ENCODE measurements around the gene EMC8. TPM values are rescaled to one million over a fixed set of nuclear protein-coding genes. Genes with fewer than 3 reads are reported as not detected.

Gene EMC8
- total RNA-seq, 1 experiment from 2014 or later = 24.2 TPM

DNA sequence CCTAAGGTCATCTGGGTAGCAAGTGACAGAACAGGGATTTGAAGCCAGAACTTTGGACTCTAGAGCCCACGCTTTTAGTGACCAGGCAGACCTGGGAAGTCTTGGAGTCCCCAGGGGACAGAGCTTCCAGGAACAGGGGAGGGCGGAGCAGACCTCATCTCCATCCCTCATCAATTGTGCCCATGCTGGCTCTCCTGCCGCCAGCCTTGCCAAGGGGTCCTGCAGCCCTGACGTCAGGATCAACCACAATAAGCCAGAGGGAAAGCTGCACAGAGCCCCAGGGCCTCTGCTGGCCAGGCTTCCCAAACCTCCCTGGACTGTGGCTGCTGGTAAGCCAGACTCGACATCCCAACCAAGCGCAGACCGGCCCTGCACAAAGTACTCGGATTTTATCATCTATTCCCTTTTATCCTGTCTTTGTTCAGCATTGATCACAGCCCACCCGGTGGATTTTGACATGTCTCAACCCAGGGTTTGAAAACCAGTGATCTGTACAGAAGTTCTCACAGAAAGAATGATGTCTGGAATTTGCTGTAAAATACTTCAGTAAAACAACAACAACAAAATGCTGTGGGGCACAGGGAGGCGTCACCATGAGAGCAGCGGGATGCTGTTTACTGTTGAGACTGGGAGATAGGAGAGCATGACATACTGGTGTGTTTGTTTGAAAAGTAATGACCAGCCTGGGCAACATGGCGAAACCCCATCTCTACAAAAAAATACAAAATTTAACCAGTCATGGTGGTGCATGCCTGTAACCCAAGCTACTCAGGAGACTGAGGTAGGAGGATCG is 60.2 kb downstream of the EMC8 start:
- Histone ChIP-seq H3K4me1 (ENCODE audit: low read length) (peaks cover 15% of the 10 kb centered on the region), H3K36me3 (ENCODE audit: insufficient read depth, low read length) (no peaks in the 10 kb centered on the region), H3K27ac (ENCODE audit: low read length) (no peak overlapping the region), H3K9ac (ENCODE audit: low read length) (no peak overlapping the region), H4K20me1 (ENCODE audit: insufficient read depth, low read depth, low read length) (peaks cover 17% of the 10 kb centered on the region), H3K4me2 (ENCODE audit: low read depth, low read length, poor library complexity, severe bottlenecking) (no peak overlapping the region), H3K9me2 (replicated peaks; ENCODE audit: insufficient read depth, low read length) (no peaks in the 10 kb centered on the region), H3K27me3 (ENCODE audit: low read length) (no peaks in the 10 kb centered on the region), H2AFZ (ENCODE audit: low read length) (no peak overlapping the region), H3K9me3 (ENCODE audit: low read length) (no peaks in the 10 kb centered on the region), H3K79me2 (ENCODE audit: low read length) (no peaks in the 10 kb centered on the region), H3K4me3 (ENCODE audit: low read length) (no peak overlapping the region)
- DNase-seq = no peak

DNA sequence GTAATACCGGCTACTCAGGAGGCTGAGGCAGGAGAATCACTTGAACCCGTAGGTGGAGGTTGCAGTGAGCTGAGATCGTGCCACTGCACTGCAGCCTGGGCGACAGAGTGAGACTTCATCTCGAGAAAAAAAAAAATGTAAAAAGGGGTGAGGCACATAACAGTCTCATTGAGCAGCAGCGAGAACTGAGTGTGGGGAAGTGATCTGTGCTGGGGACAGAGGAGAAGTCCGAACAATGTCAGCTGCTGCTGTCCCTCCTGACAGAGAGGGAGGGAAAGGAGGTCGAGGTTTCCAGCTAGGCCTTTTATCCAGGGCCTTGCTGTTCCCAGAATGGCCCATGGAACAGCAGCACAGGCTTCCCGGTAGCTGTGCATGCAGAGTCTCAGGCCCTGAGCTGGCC is 62.4 kb downstream of the EMC8 start:
- H2AFZ ChIP-seq (ENCODE audit: low read length) = no peak overlapping the region
- no peaks in the 10 kb centered on the region for H3K27me3 ChIP-seq (ENCODE audit: low read length)
- H3K9me3 ChIP-seq (ENCODE audit: low read length) = no peaks in the 10 kb centered on the region
- no peak overlapping the region for H3K9ac ChIP-seq (ENCODE audit: low read length)
- H3K36me3 ChIP-seq (ENCODE audit: insufficient read depth, low read length) = no peaks in the 10 kb centered on the region
- DNase-seq = no peak
- no peaks in the 10 kb centered on the region for H3K79me2 ChIP-seq (ENCODE audit: low read length)
- no peaks in the 10 kb centered on the region for H3K9me2 ChIP-seq (replicated peaks; ENCODE audit: insufficient read depth, low read length)
- no peak overlapping the region for H3K27ac ChIP-seq (ENCODE audit: low read length)
- no peak overlapping the region for H3K4me2 ChIP-seq (ENCODE audit: low read depth, low read length, poor library complexity, severe bottlenecking)
- H3K4me1 ChIP-seq (ENCODE audit: low read length) = peaks cover 15% of the 10 kb centered on the region
- H3K4me3 ChIP-seq (ENCODE audit: low read length) = no peak overlapping the region
- peaks cover 14% of the 10 kb centered on the region for H4K20me1 ChIP-seq (ENCODE audit: insufficient read depth, low read depth, low read length)

DNA sequence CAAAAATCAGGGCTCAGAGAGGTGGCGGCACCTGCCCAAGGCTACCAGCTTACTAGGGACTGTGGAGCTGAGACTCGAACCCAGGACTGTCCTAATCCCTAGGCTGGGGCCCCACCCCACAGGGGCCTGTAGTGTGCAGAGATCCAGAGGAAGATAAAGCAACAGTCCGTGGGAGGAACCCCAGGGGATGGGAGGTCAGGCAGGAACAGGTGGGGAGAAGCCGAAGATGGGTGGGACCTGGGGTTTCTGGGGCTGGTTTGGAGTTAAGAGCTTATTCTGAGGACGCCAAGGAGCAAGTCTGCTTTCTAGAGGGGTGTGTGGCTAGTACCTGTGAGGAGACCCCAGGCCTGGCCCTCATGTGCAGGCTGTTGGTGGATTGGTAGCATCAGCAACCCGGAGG is 63.4 kb downstream of the EMC8 start:
- no peak overlapping the region for H3K27ac ChIP-seq (ENCODE audit: low read length)
- H3K4me1 ChIP-seq (ENCODE audit: low read length) = peaks cover 17% of the 10 kb centered on the region
- H3K79me2 ChIP-seq (ENCODE audit: low read length) = no peaks in the 10 kb centered on the region
- H3K9me2 ChIP-seq (replicated peaks; ENCODE audit: insufficient read depth, low read length) = no peaks in the 10 kb centered on the region
- H3K36me3 ChIP-seq (ENCODE audit: insufficient read depth, low read length) = no peaks in the 10 kb centered on the region
- no peak overlapping the region for H2AFZ ChIP-seq (ENCODE audit: low read length)
- H4K20me1 ChIP-seq (ENCODE audit: insufficient read depth, low read depth, low read length) = peaks cover 21% of the 10 kb centered on the region
- no peak overlapping the region for H3K4me2 ChIP-seq (ENCODE audit: low read depth, low read length, poor library complexity, severe bottlenecking)
- H3K9ac ChIP-seq (ENCODE audit: low read length) = no peak overlapping the region
- DNase-seq = no peak
- H3K4me3 ChIP-seq (ENCODE audit: low read length) = no peak overlapping the region
- no peaks in the 10 kb centered on the region for H3K9me3 ChIP-seq (ENCODE audit: low read length)
- no peaks in the 10 kb centered on the region for H3K27me3 ChIP-seq (ENCODE audit: low read length)

DNA sequence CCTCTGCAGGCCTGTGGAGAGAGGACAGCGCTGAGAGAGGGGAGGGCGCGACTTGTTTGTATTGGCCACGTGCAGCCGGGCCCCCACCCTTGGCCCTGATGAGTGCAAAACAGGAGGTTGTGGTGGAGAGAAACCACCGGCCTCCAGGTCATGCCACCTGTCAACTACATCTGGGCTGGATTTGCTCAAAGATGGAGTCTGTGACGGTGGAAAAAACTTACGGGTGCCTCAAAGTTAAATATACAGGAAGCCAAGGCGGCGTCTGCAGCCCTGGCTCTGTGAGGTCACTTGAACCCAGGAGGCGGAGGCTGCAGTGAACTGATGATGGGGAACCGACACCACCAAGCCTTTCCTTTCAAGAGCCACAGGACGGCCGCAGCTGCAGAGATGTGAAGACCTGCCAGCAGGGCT is 64.1 kb downstream of the EMC8 start:
- Histone ChIP-seq H4K20me1 (ENCODE audit: insufficient read depth, low read depth, low read length) (peaks cover 28% of the 10 kb centered on the region), H3K9me2 (replicated peaks; ENCODE audit: insufficient read depth, low read length) (no peaks in the 10 kb centered on the region), H3K27ac (ENCODE audit: low read length) (no peak overlapping the region), H3K27me3 (ENCODE audit: low read length) (no peaks in the 10 kb centered on the region), H3K4me1 (ENCODE audit: low read length) (peaks cover 19% of the 10 kb centered on the region), H3K9me3 (ENCODE audit: low read length) (no peaks in the 10 kb centered on the region), H2AFZ (ENCODE audit: low read length) (no peak overlapping the region), H3K9ac (ENCODE audit: low read length) (no peak overlapping the region), H3K4me3 (ENCODE audit: low read length) (no peak overlapping the region), H3K4me2 (ENCODE audit: low read depth, low read length, poor library complexity, severe bottlenecking) (no peak overlapping the region), H3K36me3 (ENCODE audit: insufficient read depth, low read length) (no peaks in the 10 kb centered on the region), H3K79me2 (ENCODE audit: low read length) (no peaks in the 10 kb centered on the region)
- no peak for DNase-seq

DNA sequence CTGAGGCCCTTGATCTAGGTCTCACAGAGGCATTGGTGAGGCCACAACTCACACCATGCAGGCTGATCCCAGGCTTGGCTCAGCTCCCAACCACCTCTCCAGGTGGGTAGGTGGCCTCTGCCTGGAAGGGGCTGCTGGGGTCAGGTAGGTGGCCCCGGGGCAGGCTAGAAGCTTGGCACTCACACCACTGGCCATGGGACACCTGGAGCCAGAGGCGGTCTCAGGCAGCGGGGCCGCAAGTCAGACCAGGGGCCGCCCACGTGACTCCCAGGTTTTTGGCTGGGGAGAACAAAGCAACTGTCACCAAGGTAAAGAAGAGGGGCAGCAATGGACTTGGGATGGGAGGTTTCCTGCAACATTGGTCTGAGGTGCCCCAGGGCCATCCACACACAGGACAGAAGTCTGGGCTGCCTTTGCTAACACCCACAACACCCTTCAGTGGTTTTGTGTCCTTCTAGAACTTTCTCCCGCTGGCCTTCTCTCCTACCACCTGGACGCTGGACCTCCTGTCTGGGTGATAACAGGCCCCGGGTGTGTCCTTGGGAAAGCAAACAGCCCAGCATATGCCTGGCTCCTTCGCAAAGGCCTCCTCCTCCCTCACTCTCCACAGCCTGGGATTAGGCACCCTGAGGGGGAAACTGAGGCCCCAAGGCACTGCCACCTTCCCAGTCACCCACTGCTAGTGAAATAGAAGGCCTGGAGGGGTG is 64.9 kb downstream of the EMC8 start:
- H3K27ac ChIP-seq (ENCODE audit: low read length) = no peak overlapping the region
- peaks cover 19% of the 10 kb centered on the region for H3K4me1 ChIP-seq (ENCODE audit: low read length)
- peaks cover 26% of the 10 kb centered on the region for H4K20me1 ChIP-seq (ENCODE audit: insufficient read depth, low read depth, low read length)
- no peaks in the 10 kb centered on the region for H3K27me3 ChIP-seq (ENCODE audit: low read length)
- no peak for DNase-seq
- no peak overlapping the region for H3K9ac ChIP-seq (ENCODE audit: low read length)
- no peaks in the 10 kb centered on the region for H3K9me2 ChIP-seq (replicated peaks; ENCODE audit: insufficient read depth, low read length)
- no peaks in the 10 kb centered on the region for H3K79me2 ChIP-seq (ENCODE audit: low read length)
- no peak overlapping the region for H3K4me3 ChIP-seq (ENCODE audit: low read length)
- H3K36me3 ChIP-seq (ENCODE audit: insufficient read depth, low read length) = no peaks in the 10 kb centered on the region
- H3K9me3 ChIP-seq (ENCODE audit: low read length) = no peaks in the 10 kb centered on the region
- no peak overlapping the region for H3K4me2 ChIP-seq (ENCODE audit: low read depth, low read length, poor library complexity, severe bottlenecking)
- no peak overlapping the region for H2AFZ ChIP-seq (ENCODE audit: low read length)

DNA sequence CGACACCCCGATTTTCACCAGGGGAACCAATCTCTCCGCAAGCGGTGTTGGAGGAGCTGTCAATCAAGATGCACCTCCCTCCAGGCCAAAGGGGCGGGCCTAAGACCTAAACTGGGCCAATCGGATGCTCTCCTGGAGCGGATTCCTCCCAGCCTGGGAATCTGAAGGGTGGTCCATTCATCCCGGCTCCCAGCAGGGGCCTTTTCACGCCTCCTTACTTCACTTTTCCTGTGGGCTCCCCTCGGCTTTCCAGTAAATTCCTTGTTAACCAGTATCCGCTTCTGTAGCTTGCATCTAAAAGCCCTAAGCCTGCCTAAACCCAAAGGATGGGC is 65.5 kb downstream of the EMC8 start:
- Histone ChIP-seq H3K27ac (ENCODE audit: low read length) (no peak overlapping the region), H3K4me2 (ENCODE audit: low read depth, low read length, poor library complexity, severe bottlenecking) (no peak overlapping the region), H3K36me3 (ENCODE audit: insufficient read depth, low read length) (no peaks in the 10 kb centered on the region), H3K4me3 (ENCODE audit: low read length) (no peak overlapping the region), H2AFZ (ENCODE audit: low read length) (no peak overlapping the region), H3K9me3 (ENCODE audit: low read length) (no peaks in the 10 kb centered on the region), H3K9ac (ENCODE audit: low read length) (no peak overlapping the region), H3K4me1 (ENCODE audit: low read length) (peaks cover 19% of the 10 kb centered on the region), H4K20me1 (ENCODE audit: insufficient read depth, low read depth, low read length) (peaks cover 31% of the 10 kb centered on the region), H3K79me2 (ENCODE audit: low read length) (no peaks in the 10 kb centered on the region), H3K27me3 (ENCODE audit: low read length) (no peaks in the 10 kb centered on the region), H3K9me2 (replicated peaks; ENCODE audit: insufficient read depth, low read length) (no peaks in the 10 kb centered on the region)
- DNase-seq = no peak

DNA sequence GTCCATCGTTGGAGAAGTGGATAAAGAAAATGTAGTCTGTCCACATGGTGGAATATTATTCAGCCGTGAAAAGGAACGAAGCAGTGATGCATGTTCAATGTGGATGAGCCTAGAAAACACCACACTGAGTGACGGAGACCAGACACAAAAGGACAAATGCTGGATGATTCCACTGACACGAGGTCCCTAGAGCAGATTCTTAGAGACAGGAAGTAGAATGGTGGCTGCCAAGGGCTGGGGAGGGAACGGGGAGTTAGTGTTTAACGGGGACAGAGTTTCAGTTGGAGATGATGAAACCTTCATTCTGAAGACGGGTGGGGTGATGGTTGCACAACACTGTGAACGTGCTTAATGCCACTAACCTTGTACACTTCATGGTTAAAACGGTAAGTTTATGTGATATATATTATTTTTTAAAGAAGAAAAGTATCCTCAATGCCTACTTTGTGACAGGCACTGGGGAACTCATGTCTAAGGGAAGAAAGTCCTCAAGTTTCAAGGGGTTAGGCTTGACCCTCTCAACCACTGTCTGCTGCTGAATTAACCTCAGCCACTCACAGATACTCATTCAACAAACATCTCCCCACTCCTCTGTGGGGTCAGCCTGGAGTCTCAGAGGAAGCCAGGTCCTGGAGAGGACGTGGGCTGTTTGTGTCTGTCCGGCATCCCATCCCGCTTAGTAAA is 66.0 kb downstream of the EMC8 start:
- no peak overlapping the region for H3K4me2 ChIP-seq (ENCODE audit: low read depth, low read length, poor library complexity, severe bottlenecking)

DNA sequence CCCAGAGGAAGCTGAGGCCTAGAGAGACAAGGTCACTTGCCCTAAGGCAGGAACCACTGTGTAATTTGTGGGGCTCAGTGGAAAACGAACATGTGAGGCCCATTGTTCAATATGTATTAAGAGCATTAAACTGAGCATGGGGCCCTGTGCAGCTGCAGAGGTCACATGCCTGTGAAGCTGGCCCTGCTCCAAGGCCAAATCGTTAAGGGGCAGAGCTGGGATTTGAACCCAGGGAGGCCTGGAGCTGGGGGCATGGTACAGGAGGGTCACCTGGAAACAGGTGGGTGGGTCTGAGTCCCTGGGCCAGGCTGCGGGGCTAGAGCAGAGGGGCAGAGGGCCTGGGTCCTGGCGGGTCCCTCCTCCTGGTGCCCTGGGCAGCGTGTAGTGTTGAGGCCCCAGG is 68.2 kb downstream of the EMC8 start:
- no peak for DNase-seq
- Histone ChIP-seq H3K4me3 (ENCODE audit: low read length) (no peak overlapping the region), H3K9me2 (replicated peaks; ENCODE audit: insufficient read depth, low read length) (no peaks in the 10 kb centered on the region), H3K79me2 (ENCODE audit: low read length) (no peaks in the 10 kb centered on the region), H2AFZ (ENCODE audit: low read length) (no peak overlapping the region), H3K4me2 (ENCODE audit: low read depth, low read length, poor library complexity, severe bottlenecking) (no peak overlapping the region), H4K20me1 (ENCODE audit: insufficient read depth, low read depth, low read length) (peaks cover 36% of the 10 kb centered on the region; the same call in 1 of the 2 replicates), H3K36me3 (ENCODE audit: insufficient read depth, low read length) (no peaks in the 10 kb centered on the region), H3K27ac (ENCODE audit: low read length) (no peak overlapping the region), H3K9ac (ENCODE audit: low read length) (no peak overlapping the region), H3K4me1 (ENCODE audit: low read length) (peaks cover 12% of the 10 kb centered on the region), H3K9me3 (ENCODE audit: low read length) (no peaks in the 10 kb centered on the region), H3K27me3 (ENCODE audit: low read length) (no peaks in the 10 kb centered on the region)

More for the DNA sequence above, 66.0 kb downstream of the EMC8 start:
- H3K9me3 ChIP-seq (ENCODE audit: low read length) = no peaks in the 10 kb centered on the region
- H4K20me1 ChIP-seq (ENCODE audit: insufficient read depth, low read depth, low read length) = peaks cover 36% of the 10 kb centered on the region
- H3K9ac ChIP-seq (ENCODE audit: low read length) = no peak overlapping the region
- H3K79me2 ChIP-seq (ENCODE audit: low read length) = no peaks in the 10 kb centered on the region
- H3K4me3 ChIP-seq (ENCODE audit: low read length) = no peak overlapping the region
- no peak overlapping the region for H3K27ac ChIP-seq (ENCODE audit: low read length)
- DNase-seq = no peak
- H3K27me3 ChIP-seq (ENCODE audit: low read length) = no peaks in the 10 kb centered on the region
- H3K36me3 ChIP-seq (ENCODE audit: insufficient read depth, low read length) = no peaks in the 10 kb centered on the region
- H3K9me2 ChIP-seq (replicated peaks; ENCODE audit: insufficient read depth, low read length) = no peaks in the 10 kb centered on the region
- H3K4me1 ChIP-seq (ENCODE audit: low read length) = peaks cover 19% of the 10 kb centered on the region
- no peak overlapping the region for H2AFZ ChIP-seq (ENCODE audit: low read length)

All from Karpas-422 (cell line).